H9 (cell line): ENCODE measurements around the gene ANKRD23. TPM values are rescaled to one million over a fixed set of nuclear protein-coding genes. Genes with fewer than 3 reads are reported as not detected.

ENCODE experiments used
- DNase-seq: peaks from one replicate; pipeline ENCODE4 v3.0.0-alpha.2; 2017
- H2AFZ ChIP-seq: one replicate; pipeline ENCODE4 v1.6.1; 2013; ENCODE audit warnings: mild to moderate bottlenecking, low read length, control low read depth, moderate library complexity
- H2AK5ac ChIP-seq: 2 replicates; pipeline ENCODE4 v1.6.1; 2013; ENCODE audit warnings: low read length, control low read depth, mixed read lengths; ENCODE audit not compliant: insufficient read length
- H2BK120ac ChIP-seq: one replicate; pipeline ENCODE4 v1.6.1; 2013; ENCODE audit warnings: low read depth, mild to moderate bottlenecking, low read length, control low read depth, inconsistent platforms; ENCODE audit not compliant: poor library complexity, severe bottlenecking
- H2BK12ac ChIP-seq: 2 replicates; pipeline ENCODE4 v1.6.1; 2013; ENCODE audit warnings: low read length, control low read depth, mixed read lengths, low read depth; ENCODE audit not compliant: insufficient read length
- H2BK15ac ChIP-seq: 2 replicates; pipeline ENCODE4 v1.6.1; 2013; ENCODE audit warnings: low read depth, low read length, control low read depth
- H2BK20ac ChIP-seq: one replicate; pipeline ENCODE4 v1.6.1; 2013; ENCODE audit warnings: low read depth, mild to moderate bottlenecking, low read length, control low read depth, inconsistent platforms; ENCODE audit not compliant: poor library complexity, severe bottlenecking
- H2BK5ac ChIP-seq: 2 replicates; pipeline ENCODE4 v1.6.1; 2013; ENCODE audit warnings: low read length, control low read depth, mixed read lengths; ENCODE audit not compliant: insufficient read length
- H3K14ac ChIP-seq: 2 replicates; pipeline ENCODE4 v1.6.1; 2013; ENCODE audit warnings: low read length, control low read depth; ENCODE audit not compliant: insufficient read depth
- H3K18ac ChIP-seq: 2 replicates; pipeline ENCODE4 v1.6.1; 2013; ENCODE audit warnings: low read depth, mild to moderate bottlenecking, mixed read lengths, low read length, control low read depth; ENCODE audit not compliant: insufficient read length
- H3K23ac ChIP-seq: 2 replicates; pipeline ENCODE4 v1.6.1; 2013; ENCODE audit warnings: low read length, control low read depth, mixed read lengths, low read depth; ENCODE audit not compliant: insufficient read length
- H3K23me2 ChIP-seq: 2 replicates; pipeline ENCODE4 v1.6.1; 2013; ENCODE audit warnings: low read depth, mild to moderate bottlenecking, mixed read lengths, low read length, control low read depth; ENCODE audit not compliant: insufficient read length, poor library complexity, severe bottlenecking
- H3K27ac ChIP-seq: 2 replicates; pipeline ENCODE4 v1.5.1; 2013; ENCODE audit warnings: low read length, control low read depth, mixed read lengths, low read depth; ENCODE audit not compliant: insufficient read length
- H3K27me3 ChIP-seq: 2 replicates; pipeline ENCODE4 v1.6.1; 2013; ENCODE audit warnings: low read length, control low read depth, inconsistent platforms; ENCODE audit not compliant: insufficient read depth
- H3K4ac ChIP-seq: 2 replicates; pipeline ENCODE4 v1.6.1; 2013; ENCODE audit warnings: low read depth, mild to moderate bottlenecking, control low read depth, inconsistent platforms, low read length, moderate library complexity
- H3K4me1 ChIP-seq: 2 replicates; pipeline ENCODE4 v1.6.1; 2013; ENCODE audit warnings: low read length, control low read depth, inconsistent platforms; ENCODE audit not compliant: insufficient read depth
- H3K4me2 ChIP-seq: 2 replicates; pipeline ENCODE4 v1.6.1; 2013; ENCODE audit warnings: low read length, control low read depth, mixed read lengths; ENCODE audit not compliant: insufficient read length, insufficient read depth
- H3K56ac ChIP-seq: 2 replicates; pipeline ENCODE4 v1.6.1; 2013; ENCODE audit warnings: low read depth, mild to moderate bottlenecking, mixed read lengths, low read length, control low read depth; ENCODE audit not compliant: insufficient read length
- H3K79me1 ChIP-seq: 2 replicates; pipeline ENCODE4 v1.6.1; 2013; ENCODE audit warnings: low read depth, mild to moderate bottlenecking, moderate library complexity, low read length, control low read depth, inconsistent platforms; ENCODE audit not compliant: insufficient read depth, poor library complexity, severe bottlenecking
- H3K79me2 ChIP-seq: 2 replicates; pipeline ENCODE4 v1.6.1; 2013; ENCODE audit warnings: low read length, control low read depth, inconsistent platforms; ENCODE audit not compliant: insufficient read depth
- H3K9ac ChIP-seq: 2 replicates; pipeline ENCODE4 v1.6.1; 2013; ENCODE audit warnings: low read length, control low read depth, mixed read lengths; ENCODE audit not compliant: insufficient read length; ENCODE audit errors: extremely low read depth
- H3K9me3 ChIP-seq: one replicate; pipeline ENCODE4 v1.6.1; 2013; ENCODE audit warnings: low read depth, low read length, inconsistent platforms; ENCODE audit not compliant: control insufficient read depth
- H3T11ph ChIP-seq: one replicate; pipeline ENCODE4 v1.6.1; 2013; ENCODE audit warnings: mild to moderate bottlenecking, low read length, control low read depth, inconsistent platforms
- H4K20me1 ChIP-seq: one replicate; pipeline ENCODE4 v1.6.1; 2013; ENCODE audit not compliant: control insufficient read depth, insufficient read length, insufficient read depth
- H4K5ac ChIP-seq: 2 replicates; pipeline ENCODE4 v1.6.1; 2013; ENCODE audit warnings: low read depth, mild to moderate bottlenecking, mixed read lengths, low read length, control low read depth; ENCODE audit not compliant: insufficient read length
- H4K8ac ChIP-seq: replicated peaks from 2 replicates; pipeline ENCODE4 v1.6.1; 2013; ENCODE audit warnings: low read length, control low read depth, mixed read lengths, low read depth; ENCODE audit not compliant: insufficient read length
- H4K91ac ChIP-seq: 2 replicates; pipeline ENCODE4 v1.6.1; 2013; ENCODE audit warnings: low read depth, mild to moderate bottlenecking, moderate library complexity, mixed read lengths, low read length, control low read depth; ENCODE audit not compliant: insufficient read length
- H3K27ac Mint-ChIP-seq, 3 experiments: 2 replicates in 2 of 3; 3 replicates in 1 of 3; pipeline ENCODE4 v1.8.0; 2020 to 2021; ENCODE audit warnings: mixed read lengths in 3 of 3, mild to moderate bottlenecking in 1 of 3, moderate library complexity in 1 of 3
- H3K27me3 Mint-ChIP-seq: 2 replicates; pipeline ENCODE4 v1.8.0; 2021; ENCODE audit warnings: low read depth, mild to moderate bottlenecking, moderate library complexity, mixed read lengths
- H3K36me3 Mint-ChIP-seq, 3 experiments: 2 replicates in 2 of 3; 3 replicates in 1 of 3; pipeline ENCODE4 v1.8.0; 2020 to 2021; ENCODE audit warnings: low read depth in 3 of 3, mixed read lengths in 3 of 3; ENCODE audit not compliant: insufficient read depth in 1 of 3
- H3K4me1 Mint-ChIP-seq, 2 experiments: 2 replicates each; pipeline ENCODE4 v1.8.0; 2020; ENCODE audit warnings: mixed read lengths in 2 of 2
- H3K4me3 Mint-ChIP-seq, 2 experiments: 2 replicates in 1 of 2; 3 replicates in 1 of 2; pipeline ENCODE4 v1.8.0; 2020 to 2021; ENCODE audit warnings: mild to moderate bottlenecking in 2 of 2, mixed read lengths in 2 of 2, moderate library complexity in 1 of 2
- H3K9me3 Mint-ChIP-seq, 2 experiments: 2 replicates in 1 of 2; 3 replicates in 1 of 2; pipeline ENCODE4 v1.8.0; 2020; ENCODE audit warnings: mild to moderate bottlenecking in 2 of 2, mixed read lengths in 2 of 2, moderate library complexity in 1 of 2
- CTCF ChIP-seq: fragments of 200-600 bp; sonication (generic); conservative IDR thresholded peaks from 3 replicates; pipeline ENCODE4 v1.8.0; 2021; ENCODE audit warnings: antibody characterized with exemption, mild to moderate bottlenecking
- WGBS: extraction: QIAGEN DNeasy Blood & Tissue Kit; methylation state at CpG from one replicate; pipeline ENCODE4 v1.1.7; 2013; ENCODE audit warnings: missing lambda C conversion rate, low lambda C conversion rate, mixed read lengths; ENCODE audit not compliant: insufficient read length; ENCODE audit errors: extremely low coverage; 5-methylcytosine and 5-hydroxymethylcytosine counted together
- total RNA-seq: library from RNA; stranded (reverse); gene quantifications from 2 replicates; pipeline ENCODE4 v1.2.1, GENCODE V29; 2021

The ANKRD23 gene
- total RNA-seq, 1 experiment from 2014 or later, result 2.4 TPM

- Histone ChIP-seq H3K18ac (no peak overlapping the region), H2AFZ (no peak overlapping the region), H3K27me3 (no peaks in the 10 kb centered on the region), H3K23ac (no peak overlapping the region), H3K9ac (no peak overlapping the region), H3K9me3 (no peaks in the 10 kb centered on the region), H4K5ac (no peak overlapping the region), H3K79me2 (no peaks in the 10 kb centered on the region), H4K91ac (no peak overlapping the region), H3K23me2 (no peaks in the 10 kb centered on the region), H3K4me1 (no peaks in the 10 kb centered on the region), H3K27ac (no peak overlapping the region), H2BK120ac (no peak overlapping the region), H2AK5ac (no peak overlapping the region), H2BK5ac (no peak overlapping the region), H2BK15ac (no peak overlapping the region), H3T11ph (no peak overlapping the region), H4K8ac (no peak overlapping the region), H4K20me1 (no peaks in the 10 kb centered on the region), H3K4me2 (no peak overlapping the region), H2BK12ac (no peak overlapping the region), H3K14ac (no peak overlapping the region), H2BK20ac (no peak overlapping the region), H3K56ac (no peak overlapping the region), H3K79me1 (no peaks in the 10 kb centered on the region), H3K4ac (no peak overlapping the region)
- WGBS, result no CpG with 5 or more reads among the region's 6 CpGs
- H3K27me3 Mint-ChIP-seq, result no peaks in the 10 kb centered on the region
- no peak overlapping the region; a peak in 1 of 7 replicates for H3K27ac Mint-ChIP-seq
- no peak for TF ChIP-seq CTCF
- H3K36me3 Mint-ChIP-seq, result peaks cover 0 to 10% (median 4%) of the 10 kb centered on the region in 3 experiments; a peak in 3 of 7 replicates
- H3K4me3 Mint-ChIP-seq, result no peak overlapping the region
- peaks cover 4 to 5% of the 10 kb centered on the region in 2 experiments; a peak in 3 of 4 replicates for H3K4me1 Mint-ChIP-seq
- no peaks in the 10 kb centered on the region for H3K9me3 Mint-ChIP-seq
- DNase-seq, result no peak
These were observed 48.7 kb downstream of the ANKRD23 start for GRCh38 chr2:96795076-96795475.
